Activated CD4-positive, alpha-beta T cell treated with anti-CD3 and anti-CD28 coated beads, Interleukin-2, amount 10 ng/mL, durations not matched to agents 7 days and 5 days (primary cell): ENCODE results near the gene ITGA11. TPM values are rescaled to one million over a fixed set of nuclear protein-coding genes. Genes with fewer than 3 reads are reported as not detected.

Experiments used
- CTCF ChIA-PET: fragments of 350-600 bp; sonication (Branson Sonifier 250); formaldehyde crosslinking; loops from one replicate; lab custom pipeline; 2021; ENCODE audit warnings: antibody characterized with exemption; lab: Charles Lee
- POLR2A ChIA-PET: fragments of 350-600 bp; sonication (Branson Sonifier 250); formaldehyde crosslinking; loops from one replicate; lab custom pipeline; 2021; ENCODE audit warnings: antibody characterized with exemption; lab: Charles Lee
- DNase-seq: peaks from one replicate; pipeline ENCODE4 v3.0.0-alpha.2; 2020
- H3K27ac Mint-ChIP-seq: one replicate; pipeline ENCODE4 v1.8.0; 2021; ENCODE audit warnings: mild to moderate bottlenecking, moderate library complexity, mixed read lengths
- H3K27me3 Mint-ChIP-seq: one replicate; pipeline ENCODE4 v1.8.0; 2021; ENCODE audit warnings: mixed read lengths
- H3K36me3 Mint-ChIP-seq: one replicate; pipeline ENCODE4 v1.8.0; 2021; ENCODE audit warnings: low read depth, mixed read lengths
- H3K4me1 Mint-ChIP-seq: one replicate; pipeline ENCODE4 v1.8.0; 2021; ENCODE audit warnings: mixed read lengths
- H3K4me3 Mint-ChIP-seq: one replicate; pipeline ENCODE4 v1.8.0; 2021; ENCODE audit warnings: mild to moderate bottlenecking, moderate library complexity, mixed read lengths
- H3K9me3 Mint-ChIP-seq: one replicate; pipeline ENCODE4 v1.8.0; 2021; ENCODE audit warnings: mixed read lengths
- total RNA-seq, 2 experiments: library from RNA; stranded (reverse); gene quantifications; one replicate each; pipeline ENCODE4 v1.2.3, GENCODE V29; 2021

The ITGA11 gene
- total RNA-seq, 2 experiments from 2014 or later: 1.0 to 1.1 TPM

DNA sequence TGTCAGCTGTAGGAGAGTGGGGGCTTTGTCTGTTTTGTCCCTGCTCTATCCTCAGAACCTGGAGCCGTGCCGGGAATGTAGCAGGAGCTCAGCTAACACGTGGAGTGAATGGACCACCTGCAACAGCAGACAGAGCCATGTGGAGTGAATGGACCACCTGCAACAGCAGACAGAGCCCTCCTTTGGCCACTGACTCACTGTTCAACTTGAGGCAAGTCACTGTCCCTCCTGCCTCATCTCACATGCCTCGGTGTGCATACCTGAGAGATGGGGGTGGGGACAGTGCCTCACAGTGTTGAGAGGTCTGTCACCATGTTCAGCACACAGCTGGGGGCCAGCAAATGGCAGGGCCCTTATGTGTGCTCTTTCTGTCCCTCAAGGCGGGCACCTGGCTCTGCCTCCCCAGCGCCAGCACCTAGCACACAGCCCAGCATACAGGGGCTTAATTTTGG is 126.5 kb downstream of the ITGA11 start:
- Mint-ChIP-seq H3K36me3 (peaks cover 3% of the 10 kb centered on the region), H3K27ac (no peak overlapping the region), H3K4me3 (no peak overlapping the region), H3K4me1 (peaks cover 23% of the 10 kb centered on the region), H3K27me3 (no peaks in the 10 kb centered on the region), H3K9me3 (no peaks in the 10 kb centered on the region)
- ChIA-PET POLR2A (no interaction called here), CTCF (interaction anchor here (1.3 to 2.3 kb wide), 3 partner anchors 33 to 77 kb away, joined by 5 to 18 read pairs (median 6); no protein-coding TSS in a partner anchor)
- DNase-seq: peak; percentile 3

DNA sequence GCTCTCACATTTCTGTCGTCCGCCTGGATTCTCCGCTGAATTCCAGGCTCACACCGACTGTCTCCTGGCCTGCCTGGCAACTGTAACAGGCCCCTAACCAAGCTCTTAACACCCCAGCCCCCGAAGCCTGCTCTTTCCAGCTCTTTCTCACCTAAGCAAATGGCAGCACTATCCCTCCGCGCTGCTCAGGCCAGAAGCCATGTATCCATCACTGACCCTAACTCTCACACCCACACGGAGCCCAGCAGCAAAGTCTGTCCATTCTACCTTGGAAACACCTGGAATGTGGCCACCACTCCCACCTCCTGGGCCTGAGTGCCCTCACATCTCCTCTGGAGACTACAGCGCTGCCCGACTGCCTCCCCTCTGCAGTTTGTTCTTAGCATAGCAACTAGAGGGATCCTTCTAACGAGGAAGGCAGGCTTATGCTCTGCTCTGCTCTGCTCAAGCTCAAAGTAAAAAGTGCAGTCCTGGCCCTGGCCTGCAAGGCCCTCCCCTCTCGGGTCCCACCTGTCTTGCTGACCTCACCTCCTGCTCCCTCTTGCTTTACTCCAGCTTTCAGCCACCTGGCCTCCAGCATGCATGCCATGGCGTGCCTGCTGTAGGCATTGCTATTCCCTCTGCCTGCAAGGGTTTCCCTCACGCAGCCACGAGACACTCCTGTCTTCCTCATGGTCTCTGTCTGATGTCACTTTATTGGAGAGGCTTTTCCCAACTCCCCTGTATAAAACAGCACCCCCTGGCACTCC is 127.2 kb downstream of the ITGA11 start:
- Mint-ChIP-seq H3K36me3 (peaks cover 3% of the 10 kb centered on the region), H3K4me3 (no peak overlapping the region), H3K27me3 (no peaks in the 10 kb centered on the region)

DNA sequence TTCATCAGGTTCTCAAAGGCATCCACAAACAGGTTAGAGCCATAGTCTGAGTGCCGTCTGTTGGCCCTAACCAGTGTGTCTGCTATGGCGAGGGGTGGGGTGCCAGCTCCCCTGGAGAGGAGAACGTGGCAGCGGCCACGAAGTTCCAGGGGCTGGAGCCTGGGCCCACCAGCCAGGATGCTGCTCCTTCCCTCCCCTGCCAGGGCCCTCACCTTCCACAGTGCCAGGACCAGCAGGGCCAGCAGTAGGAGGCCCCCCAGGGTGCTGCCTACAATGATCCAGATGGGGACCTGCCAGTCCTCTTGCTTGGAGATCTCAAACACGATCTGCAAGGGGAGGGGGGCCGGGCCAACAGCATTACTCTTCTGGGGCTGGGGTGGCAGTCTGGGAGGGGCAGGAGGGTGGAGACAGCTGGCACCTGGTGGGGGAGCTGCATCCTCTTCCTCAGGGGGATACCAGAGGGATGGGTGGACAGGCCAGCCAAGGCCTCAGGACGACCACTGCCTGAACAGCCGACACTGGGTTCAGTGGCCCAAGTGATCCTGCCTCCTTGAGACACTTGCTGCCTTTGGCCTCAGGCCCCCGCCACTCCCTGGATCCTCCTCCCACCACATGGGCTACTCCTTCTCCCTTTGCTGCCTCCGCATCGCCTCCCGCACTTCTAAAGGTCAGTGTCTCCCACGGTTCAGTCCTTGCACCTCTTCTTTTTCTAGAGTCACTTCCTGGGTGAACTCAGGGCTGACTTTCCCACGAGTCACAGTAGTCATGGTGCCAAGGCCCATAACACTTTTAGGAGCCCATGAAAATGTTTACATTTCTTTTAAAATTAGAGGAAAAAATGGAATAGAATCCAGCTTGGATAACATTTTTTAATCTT is 128.2 kb downstream of the ITGA11 start:
- ChIA-PET CTCF (interaction anchor here (0.6 to 1.2 kb wide), 2 partner anchors 44 to 75 kb away, joined by 4 read pairs; no protein-coding TSS in a partner anchor), POLR2A (no interaction called here)
- no peaks in the 10 kb centered on the region for H3K9me3 Mint-ChIP-seq
- DNase-seq: peak; percentile 5
- peaks cover 37% of the 10 kb centered on the region for H3K4me1 Mint-ChIP-seq
- H3K36me3 Mint-ChIP-seq: peaks cover 3% of the 10 kb centered on the region
- no peak overlapping the region for H3K4me3 Mint-ChIP-seq
- H3K27ac Mint-ChIP-seq: no peak overlapping the region
- no peaks in the 10 kb centered on the region for H3K27me3 Mint-ChIP-seq

More for the DNA sequence above, 127.2 kb downstream of the ITGA11 start:
- Mint-ChIP-seq H3K27ac (no peak overlapping the region), H3K9me3 (no peaks in the 10 kb centered on the region), H3K4me1 (peaks cover 28% of the 10 kb centered on the region)
- ChIA-PET CTCF (interaction anchor here (0.6 kb wide), 1 partner anchor 45 kb away, joined by 4 read pairs; no protein-coding TSS in a partner anchor), POLR2A (no interaction called here)
- peak; percentile 4 for DNase-seq

DNA sequence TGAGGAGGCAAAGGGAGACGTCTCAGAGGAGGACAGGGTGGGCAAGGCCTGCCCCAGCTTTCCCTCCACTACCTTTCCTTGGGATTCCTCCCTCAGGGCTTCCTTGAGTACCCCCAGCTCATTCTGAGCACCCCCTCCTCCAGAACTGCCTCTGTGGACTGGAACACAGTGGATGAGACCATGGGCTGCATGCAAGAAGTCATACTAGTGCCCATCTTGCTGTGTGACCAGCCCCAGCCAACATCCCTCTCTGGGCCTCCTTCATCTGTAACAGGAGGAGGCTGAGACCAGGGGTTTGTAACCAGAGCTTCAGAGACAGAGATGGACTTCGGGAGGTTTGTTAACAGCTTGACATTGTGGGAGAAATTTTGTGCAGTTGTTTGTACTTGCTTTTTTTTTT is 128.8 kb downstream of the ITGA11 start:
- Mint-ChIP-seq H3K36me3 (peaks cover 5% of the 10 kb centered on the region), H3K27ac (no peak overlapping the region), H3K27me3 (no peaks in the 10 kb centered on the region), H3K4me1 (peaks cover 43% of the 10 kb centered on the region), H3K4me3 (no peak overlapping the region), H3K9me3 (no peaks in the 10 kb centered on the region)
- ChIA-PET POLR2A (no interaction called here), CTCF (interaction anchor here (1.2 to 1.3 kb wide), 2 partner anchors 22 to 76 kb away, joined by 4 read pairs; no protein-coding TSS in a partner anchor)
- DNase-seq: no peak

DNA sequence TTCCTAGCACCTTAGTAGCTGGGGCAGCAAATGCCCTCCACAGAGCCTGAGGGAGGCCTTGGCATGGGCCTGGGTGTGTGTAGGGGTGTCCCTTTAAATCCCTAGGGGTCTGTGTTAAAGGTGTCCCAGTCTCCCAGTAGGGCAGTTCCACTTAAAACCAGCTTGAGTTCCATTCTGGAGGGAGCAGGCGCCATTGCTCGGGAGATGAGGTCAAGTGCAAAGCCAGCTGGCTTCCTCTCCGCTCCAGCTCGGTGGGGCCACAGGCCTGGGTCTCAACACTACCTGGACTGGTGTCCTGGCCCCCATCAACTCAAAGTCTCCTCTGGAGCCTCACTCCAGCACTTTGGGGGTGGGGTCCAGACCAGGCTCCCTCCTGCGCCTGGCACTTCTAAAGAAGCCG is 129.2 kb downstream of the ITGA11 start:
- Mint-ChIP-seq H3K4me1 (peaks cover 47% of the 10 kb centered on the region), H3K27ac (no peak overlapping the region), H3K27me3 (no peaks in the 10 kb centered on the region), H3K4me3 (no peak overlapping the region), H3K36me3 (peaks cover 6% of the 10 kb centered on the region), H3K9me3 (no peaks in the 10 kb centered on the region)
- DNase-seq: peak; percentile 4
- POLR2A ChIA-PET: no interaction called here
- CTCF ChIA-PET: interaction anchor here (0.6 to 1.3 kb wide), 3 partner anchors 22 to 767 kb away, joined by 3 to 4 read pairs (median 4); no protein-coding TSS in a partner anchor

DNA sequence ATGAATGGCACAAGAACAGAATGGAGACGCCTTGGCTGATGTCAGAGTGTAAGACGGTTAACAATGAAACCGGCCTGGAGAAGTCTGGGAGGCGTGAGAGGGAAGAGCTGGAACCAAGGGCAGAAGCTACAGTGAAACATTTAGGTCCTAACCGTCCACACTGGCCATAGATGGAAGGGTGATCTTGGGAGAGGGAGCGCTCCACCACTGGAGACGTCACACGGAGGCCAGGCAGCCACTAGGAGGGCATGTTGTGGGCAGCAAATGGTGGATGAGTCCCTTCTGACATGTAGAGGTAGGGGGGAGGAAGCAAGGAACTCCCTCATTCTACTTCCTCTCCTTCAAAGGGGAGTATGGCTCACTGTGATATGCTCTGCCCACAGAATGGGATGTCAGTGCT is 130.7 kb downstream of the ITGA11 start:
- peak overlapping the region; percentile 10 for H3K27ac Mint-ChIP-seq
- H3K4me1 Mint-ChIP-seq: peaks cover 37% of the 10 kb centered on the region
- no peaks in the 10 kb centered on the region for H3K27me3 Mint-ChIP-seq
- H3K4me3 Mint-ChIP-seq: no peak overlapping the region
- DNase-seq: peak; percentile 5
- ChIA-PET CTCF (no interaction called here), POLR2A (no interaction called here)
- H3K9me3 Mint-ChIP-seq: no peaks in the 10 kb centered on the region
- H3K36me3 Mint-ChIP-seq: peaks cover 9% of the 10 kb centered on the region

DNA sequence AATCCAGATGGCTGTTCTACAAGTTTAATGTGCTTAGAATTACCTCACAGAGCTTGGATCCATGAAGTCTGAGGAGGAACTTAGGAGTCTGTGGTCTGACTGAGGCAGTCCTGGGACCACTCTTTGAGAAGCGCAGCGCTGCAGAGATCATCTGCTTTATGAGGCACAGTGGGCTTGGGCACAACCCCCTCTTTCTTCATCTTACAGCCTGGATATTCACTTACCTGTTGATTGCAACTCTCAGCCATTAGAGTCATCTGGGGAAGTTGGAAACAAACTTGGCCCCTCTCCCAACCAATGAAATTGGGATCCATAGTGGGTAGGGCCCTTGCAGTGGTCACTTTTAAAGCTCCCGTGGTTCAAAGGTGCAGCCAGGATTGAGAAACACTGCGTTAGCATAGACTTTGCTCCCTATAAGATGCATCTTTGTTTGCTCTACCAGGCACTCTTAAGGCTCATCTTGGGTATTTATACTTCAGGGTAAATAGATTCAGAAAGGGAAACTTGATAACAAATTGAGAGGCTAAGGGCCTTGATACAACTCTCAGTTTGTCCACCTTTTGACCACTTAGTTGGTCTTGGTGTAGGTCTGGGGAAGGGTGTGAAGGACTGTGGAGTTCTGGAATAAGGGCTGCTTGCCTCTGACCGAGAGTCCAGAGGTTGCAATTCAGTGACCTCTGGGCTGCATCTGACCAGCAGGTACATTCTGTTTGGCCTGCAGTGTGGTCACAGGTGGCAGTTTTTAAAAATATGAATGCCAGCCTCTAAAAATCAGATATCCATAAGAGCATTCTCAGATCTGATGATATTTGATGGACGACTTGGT is 131.6 kb downstream of the ITGA11 start:
- Mint-ChIP-seq H3K9me3 (no peaks in the 10 kb centered on the region), H3K27ac (no peak overlapping the region), H3K4me3 (no peak overlapping the region), H3K4me1 (peaks cover 35% of the 10 kb centered on the region), H3K36me3 (peaks cover 12% of the 10 kb centered on the region), H3K27me3 (no peaks in the 10 kb centered on the region)
- DNase-seq: peak; percentile 3
- ChIA-PET POLR2A (no interaction called here), CTCF (no interaction called here)

DNA sequence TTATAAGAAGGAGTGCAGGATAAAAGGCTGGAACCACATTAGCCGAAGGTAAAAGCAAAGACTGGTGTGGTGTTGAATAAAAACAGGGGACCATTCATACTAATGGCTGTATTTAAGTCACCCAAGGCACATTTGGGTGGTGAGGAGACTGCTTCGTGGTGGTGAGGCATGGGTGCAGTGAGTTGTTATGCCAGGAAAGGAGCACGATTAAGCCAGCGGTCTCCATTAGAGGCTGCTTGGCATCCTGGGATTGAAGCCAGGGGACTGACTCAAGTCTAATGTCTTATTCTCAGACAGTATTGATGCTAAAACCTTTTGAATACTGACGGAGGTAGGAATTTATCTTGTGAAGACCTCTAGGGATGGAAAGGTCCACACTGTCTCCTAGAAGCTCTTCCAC is 132.5 kb downstream of the ITGA11 start:
- H3K4me1 Mint-ChIP-seq: peaks cover 35% of the 10 kb centered on the region
- DNase-seq: no peak
- no peaks in the 10 kb centered on the region for H3K9me3 Mint-ChIP-seq
- peaks cover 15% of the 10 kb centered on the region for H3K36me3 Mint-ChIP-seq
- no peak overlapping the region for H3K4me3 Mint-ChIP-seq
- CTCF ChIA-PET: interaction anchor here (1.5 kb wide), 1 partner anchor 22 kb away, joined by 5 read pairs; the partner anchor contains the start of gene FEM1B
- H3K27me3 Mint-ChIP-seq: no peaks in the 10 kb centered on the region
- peak overlapping the region; percentile 88 for H3K27ac Mint-ChIP-seq
- POLR2A ChIA-PET: no interaction called here

DNA sequence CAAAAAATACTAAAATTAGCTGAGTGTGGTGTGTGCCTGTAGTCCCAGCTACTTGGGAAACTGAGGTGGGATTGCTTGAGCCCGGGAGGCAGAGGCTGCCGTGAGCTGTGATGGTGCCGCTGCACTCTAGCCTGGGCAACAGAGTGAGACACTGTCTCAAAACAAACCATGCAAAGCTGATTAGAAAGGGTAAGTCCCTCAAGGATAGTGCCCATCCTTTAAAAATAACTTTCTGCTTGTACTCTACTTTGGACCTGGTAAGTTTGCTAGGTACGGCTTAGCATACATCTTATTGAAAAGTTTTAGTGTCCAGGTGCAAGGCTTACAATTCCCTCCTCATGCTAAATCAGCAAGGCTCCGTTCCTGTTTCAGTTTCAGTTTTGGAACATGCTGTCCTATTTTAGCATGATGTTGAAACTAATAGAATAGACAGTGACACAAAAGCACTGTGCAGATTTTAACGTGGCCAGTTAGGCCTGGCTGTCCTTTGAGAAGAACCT is 133.0 kb downstream of the ITGA11 start:
- POLR2A ChIA-PET: interaction anchor here (0.8 kb wide), 1 partner anchor 21 kb away, joined by 3 read pairs; no protein-coding TSS in a partner anchor
- Mint-ChIP-seq H3K4me1 (peaks cover 35% of the 10 kb centered on the region), H3K27me3 (no peaks in the 10 kb centered on the region), H3K27ac (peak overlapping the region; percentile 88), H3K36me3 (peaks cover 19% of the 10 kb centered on the region), H3K9me3 (no peaks in the 10 kb centered on the region), H3K4me3 (peak overlapping the region; percentile 70)
- CTCF ChIA-PET: interaction anchor here (1.0 to 1.5 kb wide), 4 partner anchors 9 to 89 kb away, joined by 3 to 5 read pairs (median 3); partner anchors contain the start of gene FEM1B
- peak; percentile 62 for DNase-seq

DNA sequence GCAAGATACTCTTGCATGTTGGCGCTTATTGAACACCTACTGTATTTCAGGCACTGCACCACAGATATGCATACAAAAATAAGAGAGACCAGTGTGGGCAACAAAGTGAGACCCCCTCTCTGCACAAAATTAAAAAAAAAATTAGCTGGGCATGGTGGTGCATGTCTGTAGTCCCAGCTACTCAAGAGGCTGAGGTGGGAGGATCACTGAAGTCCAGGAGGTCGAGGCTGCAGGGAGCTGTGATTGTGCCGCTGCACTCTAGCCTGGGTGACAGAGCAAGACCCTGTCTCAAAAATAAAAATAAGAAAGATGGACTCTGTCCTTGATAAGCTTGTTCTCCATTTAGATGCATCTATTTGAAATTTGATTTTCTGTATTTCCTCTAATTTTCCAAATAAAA is 133.6 kb downstream of the ITGA11 start:
- ChIA-PET CTCF (interaction anchor here (0.8 to 1.5 kb wide), 5 partner anchors 8 to 89 kb away, joined by 3 to 7 read pairs (median 3); partner anchors contain the start of gene FEM1B), POLR2A (interaction anchor here (0.8 kb wide), 1 partner anchor 21 kb away, joined by 3 read pairs; no protein-coding TSS in a partner anchor)
- peaks cover 35% of the 10 kb centered on the region for H3K4me1 Mint-ChIP-seq
- no peak for DNase-seq
- H3K4me3 Mint-ChIP-seq: peak overlapping the region; percentile 70
- H3K27ac Mint-ChIP-seq: peak overlapping the region; percentile 88
- peaks cover 25% of the 10 kb centered on the region for H3K36me3 Mint-ChIP-seq
- H3K9me3 Mint-ChIP-seq: no peaks in the 10 kb centered on the region
- H3K27me3 Mint-ChIP-seq: no peaks in the 10 kb centered on the region

DNA sequence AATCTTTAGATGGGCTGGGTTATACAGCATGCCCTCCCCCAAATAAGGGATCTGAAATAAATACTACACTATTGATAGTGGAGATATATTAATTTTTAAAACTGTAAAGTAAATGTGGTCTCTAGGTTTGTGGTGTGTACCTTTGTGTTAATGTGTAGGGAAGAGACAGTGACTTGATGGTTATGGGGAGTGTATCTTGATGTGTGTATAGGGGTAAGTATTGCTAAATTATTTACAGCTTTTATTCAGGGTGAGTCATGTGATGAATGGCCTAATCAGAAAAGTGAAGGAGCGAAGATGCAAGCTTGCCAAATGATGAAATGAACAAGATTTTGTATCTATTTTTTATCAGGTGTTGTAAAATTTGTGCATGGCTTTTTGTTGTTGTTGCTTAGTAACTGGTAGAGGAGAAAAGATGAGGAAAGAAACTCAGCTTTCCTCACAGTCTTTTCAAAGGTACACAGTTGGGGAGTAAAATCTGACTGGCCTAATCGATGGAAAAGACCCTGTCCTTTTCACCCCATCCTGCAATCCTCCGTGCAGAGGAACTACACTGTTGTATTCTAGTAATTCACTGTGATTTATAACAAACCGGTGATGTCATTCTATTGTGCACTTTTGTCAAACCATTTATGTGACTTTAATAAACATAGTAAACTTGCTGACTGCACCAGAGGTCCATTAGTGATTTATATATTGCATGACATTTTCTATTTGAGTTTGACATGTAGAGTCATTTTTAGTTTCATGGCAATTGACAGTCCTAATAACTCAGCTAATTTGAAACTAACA is 136.8 kb downstream of the ITGA11 start:
- ChIA-PET CTCF (no interaction called here), POLR2A (no interaction called here)
- DNase-seq: no peak
- H3K27ac Mint-ChIP-seq: no peak overlapping the region
- H3K4me3 Mint-ChIP-seq: no peak overlapping the region
- peaks cover 36% of the 10 kb centered on the region for H3K36me3 Mint-ChIP-seq
- no peaks in the 10 kb centered on the region for H3K9me3 Mint-ChIP-seq
- no peaks in the 10 kb centered on the region for H3K27me3 Mint-ChIP-seq
- peaks cover 48% of the 10 kb centered on the region for H3K4me1 Mint-ChIP-seq
